GM12801 (cell line): Measurements from ENCODE around the gene ZSWIM6.

Experiments
- TF ChIP-seq, protein P1 (sequence below): IDR thresholded peaks from one replicate; pipeline ENCODE4 v1.5.1; 2011; ENCODE audit warnings: control low read depth; ENCODE audit not compliant: insufficient read length; ENCODE audit errors: extremely low read depth

Gene ZSWIM6

GRCh38 chr5:61379677-61380076, 47.6 kb downstream of the ZSWIM6 start:
- TF ChIP-seq, protein P1, sequence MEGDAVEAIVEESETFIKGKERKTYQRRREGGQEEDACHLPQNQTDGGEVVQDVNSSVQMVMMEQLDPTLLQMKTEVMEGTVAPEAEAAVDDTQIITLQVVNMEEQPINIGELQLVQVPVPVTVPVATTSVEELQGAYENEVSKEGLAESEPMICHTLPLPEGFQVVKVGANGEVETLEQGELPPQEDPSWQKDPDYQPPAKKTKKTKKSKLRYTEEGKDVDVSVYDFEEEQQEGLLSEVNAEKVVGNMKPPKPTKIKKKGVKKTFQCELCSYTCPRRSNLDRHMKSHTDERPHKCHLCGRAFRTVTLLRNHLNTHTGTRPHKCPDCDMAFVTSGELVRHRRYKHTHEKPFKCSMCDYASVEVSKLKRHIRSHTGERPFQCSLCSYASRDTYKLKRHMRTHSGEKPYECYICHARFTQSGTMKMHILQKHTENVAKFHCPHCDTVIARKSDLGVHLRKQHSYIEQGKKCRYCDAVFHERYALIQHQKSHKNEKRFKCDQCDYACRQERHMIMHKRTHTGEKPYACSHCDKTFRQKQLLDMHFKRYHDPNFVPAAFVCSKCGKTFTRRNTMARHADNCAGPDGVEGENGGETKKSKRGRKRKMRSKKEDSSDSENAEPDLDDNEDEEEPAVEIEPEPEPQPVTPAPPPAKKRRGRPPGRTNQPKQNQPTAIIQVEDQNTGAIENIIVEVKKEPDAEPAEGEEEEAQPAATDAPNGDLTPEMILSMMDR = no peak

GRCh38 chr5:61381968-61382367, 49.9 kb downstream of the ZSWIM6 start:
- TF ChIP-seq, protein P1 = no peak

- TF ChIP-seq, protein P1 = no peak
Measured at GRCh38 chr5:61385627-61386026, 53.6 kb downstream of the ZSWIM6 start.

DNA sequence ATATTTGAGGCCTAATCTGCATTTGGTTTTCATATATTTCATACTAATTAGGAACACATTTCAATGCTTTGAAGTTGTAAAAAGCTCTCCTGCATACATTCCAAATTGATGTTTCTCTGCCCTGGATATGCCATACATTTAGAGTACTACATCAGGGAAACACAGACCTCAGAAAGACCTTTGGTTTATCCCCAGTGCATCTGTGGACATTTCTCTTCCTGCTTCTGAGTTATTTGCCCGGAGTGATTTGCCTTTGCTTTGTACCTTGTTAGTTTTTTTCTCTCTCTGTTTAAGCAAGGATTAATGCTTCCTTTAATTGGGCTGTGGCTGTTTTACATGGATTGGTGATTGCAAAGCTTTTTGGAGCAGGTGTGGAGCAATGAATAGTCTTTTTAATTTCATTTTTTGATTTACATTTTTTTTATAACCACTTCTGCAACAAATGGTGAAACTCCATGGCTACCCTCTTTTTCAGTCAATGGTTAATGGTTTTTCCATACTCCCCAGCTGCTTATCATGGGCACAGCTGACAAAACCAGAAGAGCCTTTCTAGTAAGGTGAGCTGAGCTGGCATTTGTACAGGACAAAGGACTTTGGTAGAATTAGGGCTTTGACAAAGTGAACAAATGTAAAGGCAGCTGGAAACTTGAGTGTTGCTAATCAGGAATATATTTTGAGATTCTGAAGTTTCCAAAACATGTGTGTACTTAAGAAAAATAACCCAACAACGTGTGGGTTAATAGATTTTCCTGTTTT, 54.2 kb downstream of the ZSWIM6 start:
- TF ChIP-seq, protein P1 = no peak

DNA sequence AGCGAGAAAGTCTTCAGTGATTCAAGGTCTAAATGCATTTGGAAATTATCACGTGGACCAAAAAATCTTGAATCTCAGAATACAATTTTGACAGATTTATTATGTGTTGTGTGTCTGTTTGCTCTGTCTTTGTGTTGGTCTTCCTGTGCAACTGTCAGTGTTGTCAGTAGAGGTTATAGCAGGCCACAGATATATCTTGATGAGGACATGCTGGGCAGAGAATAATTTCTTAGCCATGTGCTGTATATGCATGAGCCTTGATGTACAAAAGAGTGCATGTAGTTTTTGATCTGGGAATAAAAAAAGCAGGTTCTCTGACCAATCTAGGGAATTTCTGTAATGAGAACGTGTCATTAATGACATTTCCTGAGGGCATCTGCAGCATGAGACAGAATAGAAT, 57.6 kb downstream of the ZSWIM6 start:
- TF ChIP-seq, protein P1 = no peak

GRCh38 chr5:61394078-61394704, 62.1 kb downstream of the ZSWIM6 start:
- TF ChIP-seq, protein P1 = no peak

DNA sequence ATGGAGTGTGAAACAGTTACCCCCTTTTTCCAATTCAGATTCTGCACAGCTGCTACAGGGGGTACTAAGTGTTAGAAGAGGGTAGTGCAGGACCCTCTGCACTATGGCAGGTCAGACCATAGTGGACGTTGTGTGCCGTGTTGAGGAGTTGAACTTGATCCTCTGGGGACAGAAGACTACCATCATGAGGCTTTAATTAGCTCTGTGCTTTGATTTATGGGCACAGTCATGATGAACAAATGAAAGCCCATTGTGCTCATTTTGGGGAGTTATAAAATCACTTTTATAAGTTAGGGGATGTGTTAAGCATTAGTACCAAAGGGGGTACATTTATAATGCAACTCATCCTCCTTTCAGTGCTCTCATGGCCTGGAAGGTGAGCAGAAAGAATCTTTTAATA, 62.7 kb downstream of the ZSWIM6 start:
- TF ChIP-seq, protein P1 = no peak
